Germinal center (tissue), 1 donor: ENCODE measurements around the gene SLC7A1.

ENCODE experiments used
- DNase-seq: peaks from one replicate; pipeline ENCODE4 v3.0.0; 2012; ENCODE audit warnings: mixed read lengths, low spot score

The SLC7A1 gene

GRCh38 chr13:29583073-29583785, 12.3 kb downstream of the SLC7A1 start:
- DNase-seq: no peak

GRCh38 chr13:29582171-29582570, 13.3 kb downstream of the SLC7A1 start:
- no peak for DNase-seq

GRCh38 chr13:29581666-29582065, 13.8 kb downstream of the SLC7A1 start:
- DNase-seq: no peak

DNA sequence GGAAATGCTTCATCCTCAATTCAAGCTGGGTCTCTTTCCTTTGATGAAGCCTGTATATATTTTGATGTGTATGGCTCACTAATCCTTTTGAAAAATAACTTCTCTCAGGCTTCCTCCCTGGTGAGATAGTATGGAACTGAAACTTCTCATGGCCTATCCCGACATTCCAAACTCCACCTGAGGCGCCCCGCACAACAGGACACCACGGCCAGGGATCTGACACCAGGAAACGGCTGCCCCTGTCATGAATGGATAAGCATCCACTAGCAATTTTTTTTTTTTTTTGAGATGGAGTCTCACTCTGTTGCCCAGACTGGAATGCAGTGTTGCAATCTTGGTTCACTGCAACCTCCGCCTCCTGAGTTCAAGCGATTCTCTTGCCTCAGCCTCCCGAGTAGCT, 16.4 kb downstream of the SLC7A1 start:
- no peak for DNase-seq

- no peak for DNase-seq
Measured at GRCh38 chr13:29578300-29579085, 17.0 kb downstream of the SLC7A1 start.

- DNase-seq: no peak
Measured at GRCh38 chr13:29577136-29578051, 18.1 kb downstream of the SLC7A1 start.

- no peak for DNase-seq
Measured at GRCh38 chr13:29576581-29576980, 18.9 kb downstream of the SLC7A1 start.

DNA sequence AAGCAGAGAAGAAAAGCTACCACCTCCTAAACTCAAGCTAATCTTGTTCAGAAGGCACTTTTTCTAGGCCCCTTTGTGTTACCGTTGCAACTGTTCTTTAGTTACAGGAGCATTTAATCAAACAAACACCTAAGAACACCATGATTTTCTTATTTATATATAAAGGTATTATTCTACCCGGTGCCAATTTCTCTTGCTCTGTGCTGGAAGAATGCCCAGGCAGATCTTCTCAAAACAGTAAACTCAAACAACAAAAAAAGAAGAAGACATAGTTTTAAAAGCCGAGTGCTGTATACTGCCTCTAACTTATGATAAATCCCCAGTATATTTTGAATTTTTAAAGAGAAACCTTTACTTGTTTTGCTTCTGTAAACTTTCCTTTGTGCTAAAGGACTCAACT, 20.4 kb downstream of the SLC7A1 start:
- DNase-seq: no peak

DNA sequence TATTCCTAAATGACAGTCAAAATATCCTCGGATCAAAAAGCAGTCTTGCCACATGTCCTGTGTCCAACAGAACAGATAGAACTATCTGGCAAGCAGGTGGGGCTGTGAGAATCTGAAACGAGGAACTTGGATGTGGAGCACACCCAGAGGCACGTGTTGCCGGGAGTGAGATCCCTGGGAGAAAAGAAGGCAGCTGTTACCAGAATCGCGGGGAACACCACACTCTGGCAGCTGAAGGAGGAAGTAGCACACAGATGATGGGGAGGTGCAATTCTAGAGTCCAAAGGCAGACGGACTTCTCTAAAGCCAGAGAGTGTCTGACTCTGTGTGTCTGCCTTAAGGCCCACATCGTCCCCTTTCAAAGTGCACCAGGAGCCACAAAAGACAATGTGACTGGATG, 22.3 kb downstream of the SLC7A1 start:
- DNase-seq: peak; percentile 8

DNA sequence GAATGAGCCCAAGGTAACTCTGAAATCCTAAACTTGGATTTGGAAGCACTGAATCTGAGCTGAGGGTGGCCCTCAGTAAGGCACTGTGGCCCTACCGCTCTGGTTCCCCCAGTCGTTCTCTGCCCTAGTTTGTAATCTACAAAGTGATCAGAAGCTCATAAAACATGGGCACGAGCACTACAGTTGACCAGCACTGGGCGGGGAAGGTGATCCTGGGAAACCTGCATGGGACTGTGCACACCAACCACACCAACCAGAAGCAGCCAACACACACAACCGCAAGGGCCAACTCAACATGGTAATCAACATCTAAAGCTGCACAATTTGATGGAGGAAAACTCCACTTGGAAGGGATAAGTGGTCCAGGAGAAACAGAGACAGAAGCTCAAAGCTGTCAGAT, 22.9 kb downstream of the SLC7A1 start:
- DNase-seq: no peak

- no peak for DNase-seq
Measured at GRCh38 chr13:29571876-29572570, 23.5 kb downstream of the SLC7A1 start.

DNA sequence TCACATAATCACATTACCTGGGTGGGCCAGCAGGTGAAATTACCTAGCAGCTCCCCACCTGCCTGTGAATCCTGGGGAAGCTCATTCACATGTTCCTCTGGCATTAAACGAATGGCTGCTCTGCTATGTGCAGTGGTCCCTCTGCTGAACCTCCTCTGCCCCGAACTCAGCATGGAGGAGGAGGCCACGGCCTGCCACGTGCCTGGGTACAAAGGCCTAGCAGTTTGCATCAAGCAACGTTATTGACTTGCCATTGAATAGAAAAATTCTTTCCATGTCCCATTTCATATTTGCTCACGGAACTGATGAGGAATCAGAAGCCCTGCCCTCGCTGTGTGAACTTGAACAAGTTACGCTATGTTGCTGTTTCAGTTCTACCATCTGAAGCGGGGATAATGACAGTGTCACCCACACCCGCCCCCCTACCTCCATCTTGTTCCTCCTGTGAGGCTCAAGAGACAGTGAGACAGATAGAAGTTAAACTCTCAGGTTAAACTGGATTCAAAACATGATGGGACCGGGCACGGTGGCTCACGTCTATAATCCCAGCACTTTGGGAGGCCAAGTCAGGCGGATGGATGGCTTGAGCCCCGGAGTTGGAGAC, 25.3 kb downstream of the SLC7A1 start:
- no peak for DNase-seq

DNA sequence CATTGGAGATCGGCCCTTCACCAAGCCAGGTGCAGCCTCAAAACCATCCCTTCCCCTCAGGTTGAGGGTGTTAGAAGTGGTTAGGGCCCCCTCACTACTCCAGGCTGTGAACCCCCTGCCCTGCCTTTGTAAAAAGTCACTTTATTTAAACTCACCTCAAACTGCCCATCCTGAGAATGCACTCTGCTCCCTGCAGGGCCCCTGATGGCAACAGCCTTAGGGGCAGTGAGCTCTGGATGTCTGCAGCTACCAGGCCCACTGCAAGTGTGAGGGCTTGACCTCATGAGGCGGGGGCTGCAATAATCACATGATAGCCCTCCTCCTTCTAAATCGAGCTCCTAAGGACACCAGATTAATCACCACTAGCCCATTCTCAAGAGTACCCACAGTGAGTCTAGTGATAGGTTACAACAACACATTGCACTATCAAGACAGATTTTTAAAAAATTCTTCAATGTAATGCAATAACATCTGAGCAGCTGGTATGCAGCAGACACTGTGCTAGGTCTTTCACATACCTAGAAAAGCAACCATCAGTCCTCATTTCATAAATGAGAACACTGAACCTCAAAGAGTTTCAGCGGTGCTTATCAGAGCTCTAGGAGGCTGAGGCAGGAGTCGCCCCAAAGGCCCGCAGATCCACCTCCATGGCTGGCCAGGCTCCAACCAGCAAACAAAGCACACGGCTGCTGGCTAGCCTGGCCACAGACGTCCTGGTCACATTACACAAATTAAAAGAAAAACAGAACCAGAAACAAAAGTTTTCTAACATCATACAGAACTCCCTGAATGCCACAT, 26.0 kb downstream of the SLC7A1 start:
- no peak for DNase-seq

GRCh38 chr13:29568731-29569130, 26.8 kb downstream of the SLC7A1 start:
- no peak for DNase-seq

GRCh38 chr13:29567411-29567810, 28.1 kb downstream of the SLC7A1 start:
- DNase-seq: no peak

GRCh38 chr13:29566206-29566605, 29.3 kb downstream of the SLC7A1 start:
- DNase-seq: no peak

DNA sequence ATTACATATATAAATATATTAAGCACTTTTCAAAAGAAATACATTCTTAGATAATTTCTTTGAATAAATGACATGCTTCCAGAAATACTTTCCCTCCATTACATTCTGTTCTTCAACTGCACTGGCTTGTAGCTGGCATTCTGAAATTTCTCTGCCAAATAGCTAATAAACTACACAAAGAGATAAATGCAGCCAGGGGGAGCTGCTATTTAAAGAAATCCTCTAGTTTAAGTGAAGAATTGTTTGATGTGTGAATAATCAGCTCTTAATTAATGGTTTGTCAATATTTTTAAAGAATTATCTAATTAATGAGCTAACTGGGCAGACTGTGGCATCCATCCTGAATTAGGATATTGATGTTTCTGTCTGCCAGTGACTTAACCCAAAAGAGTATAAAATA, 30.7 kb downstream of the SLC7A1 start:
- DNase-seq: no peak

DNA sequence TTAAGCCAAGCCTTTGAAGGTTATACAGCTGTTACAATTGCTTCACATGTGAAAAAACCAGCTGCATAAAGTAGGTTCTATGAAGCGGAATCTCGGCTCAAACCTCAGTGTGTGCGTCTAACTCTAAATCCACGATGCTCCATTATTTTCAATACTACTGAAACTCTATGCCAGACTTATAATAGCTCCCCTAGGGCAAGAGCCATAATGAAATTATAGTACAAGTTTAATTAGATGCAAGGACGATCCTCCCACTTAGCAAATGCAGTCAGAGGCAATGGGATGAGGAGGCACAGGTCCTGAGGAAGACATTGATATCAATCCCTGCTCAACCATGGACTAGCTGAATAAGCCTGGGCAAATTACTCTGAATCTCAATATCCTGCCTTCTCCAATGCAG, 31.1 kb downstream of the SLC7A1 start:
- no peak for DNase-seq

GRCh38 chr13:29563941-29564340, 31.5 kb downstream of the SLC7A1 start:
- no peak for DNase-seq

- no peak for DNase-seq
Measured at GRCh38 chr13:29562786-29563438, 32.6 kb downstream of the SLC7A1 start.
